CD4-positive, alpha-beta T cell (primary cell): ENCODE measurements around the gene OR1E1. TPM values are rescaled to one million over a fixed set of nuclear protein-coding genes. Genes with fewer than 3 reads are reported as not detected.

Experiments
- ATAC-seq: fragments of 200-7000 bp; cut with Tn5 transposase; one replicate; pipeline ENCODE4 v1.10.0; 2022; ENCODE audit warnings: mild to moderate bottlenecking; ENCODE audit not compliant: poor library complexity
- CTCF ChIA-PET: fragments of 350-600 bp; sonication (Branson Sonifier 250); formaldehyde crosslinking; loops from one replicate; lab custom pipeline; 2021; ENCODE audit warnings: antibody characterized with exemption, inconsistent platforms; lab: Charles Lee
- POLR2A ChIA-PET: fragments of 350-600 bp; sonication (Branson Sonifier 250); formaldehyde crosslinking; loops from one replicate; lab custom pipeline; 2021; ENCODE audit warnings: antibody characterized with exemption, inconsistent platforms; lab: Charles Lee
- DNase-seq, 14 experiments: peaks; one replicate each; pipeline ENCODE4 v3.0.0-alpha.2; 2013 to 2020; ENCODE audit warnings: mixed read lengths in 2 of 14
- H3K27ac ChIP-seq, 2 donors: one replicate each; pipeline versions ENCODE4 v1.5.1 to v1.7.0; 2013; ENCODE audit warnings: low read length in 2 of 2, low read depth in 1 of 2, mild to moderate bottlenecking in 1 of 2
- H3K27me3 ChIP-seq, 2 experiments: 1 replicate in 1 of 2; 2 replicates in 1 of 2; pipeline versions ENCODE4 v1.6.1 to v1.7.0; 2013; ENCODE audit warnings: low read length in 2 of 2, control low read depth in 1 of 2, mild to moderate bottlenecking in 1 of 2, moderate library complexity in 1 of 2; ENCODE audit not compliant: insufficient read depth in 2 of 2, control insufficient read depth in 1 of 2
- H3K36me3 ChIP-seq: one replicate; pipeline ENCODE4 v1.6.1; 2013; ENCODE audit warnings: low read length, control low read depth; ENCODE audit not compliant: insufficient read depth
- H3K4me1 ChIP-seq: one replicate; pipeline ENCODE4 v1.6.1; 2013; ENCODE audit warnings: low read length, control low read depth; ENCODE audit not compliant: insufficient read depth
- H3K4me3 ChIP-seq: one replicate; pipeline ENCODE4 v1.5.1; 2013; ENCODE audit warnings: mild to moderate bottlenecking, low read length, moderate library complexity
- H3K9me3 ChIP-seq, 2 experiments: 1 replicate in 1 of 2; 2 replicates in 1 of 2; pipeline versions ENCODE4 v1.6.1 to v1.7.0; 2013; ENCODE audit warnings: low read length in 2 of 2, mild to moderate bottlenecking in 2 of 2, control low read depth in 1 of 2, moderate library complexity in 1 of 2; ENCODE audit not compliant: control insufficient read depth in 1 of 2, insufficient read depth in 1 of 2
- H3K27ac Mint-ChIP-seq: one replicate; pipeline ENCODE4 v1.8.0; 2020; ENCODE audit warnings: mixed read lengths
- H3K27me3 Mint-ChIP-seq: one replicate; pipeline ENCODE4 v1.8.0; 2021; ENCODE audit warnings: mixed read lengths
- H3K36me3 Mint-ChIP-seq: one replicate; pipeline ENCODE4 v1.8.0; 2021; ENCODE audit warnings: low read depth, mixed read lengths
- H3K4me1 Mint-ChIP-seq: one replicate; pipeline ENCODE4 v1.8.0; 2021; ENCODE audit warnings: low read depth, mixed read lengths
- H3K4me3 Mint-ChIP-seq: one replicate; pipeline ENCODE4 v1.8.0; 2020; ENCODE audit warnings: mild to moderate bottlenecking, mixed read lengths
- H3K9me3 Mint-ChIP-seq: one replicate; pipeline ENCODE4 v1.8.0; 2020; ENCODE audit warnings: mixed read lengths
- CTCF ChIP-seq: fragments of 200-600 bp; IDR thresholded peaks from one replicate; pipeline ENCODE4 v1.8.0; 2022; ENCODE audit warnings: antibody characterized with exemption, mild to moderate bottlenecking
- intact Hi-C, 2 experiments: fragments of 100-400 bp; cut with DNase I in 1 of 2; cut with micrococcal nuclease in 1 of 2; formaldehyde crosslinking; loops; one replicate each; pipeline versions ENCODE4 v1.15.1 to v1.9.0; 2023 to 2025; cut with DNase I, micrococcal nuclease
- polyA plus RNA-seq, 2 donors: library from polyadenylated mRNA; unstranded; fragments of 120-200 nt; gene quantifications; one replicate each; pipeline ENCODE4 v1.2.1, GENCODE V29; 2013
- total RNA-seq, 174 experiments: library from RNA in 2 of 174; stranded (reverse) in 2 of 174; gene quantifications; one replicate each; pipeline ENCODE4 v1.2.3 and lab custom pipeline; 2021 to 2026

The OR1E1 gene
- total RNA-seq (not detected), total RNA-seq (lab: John Stamatoyannopoulos, UW) (0 to 0.05 (median 0) reads per million in 172 experiments)
- not detected for polyA plus RNA-seq (2013, experiment 1 of 2)
- polyA plus RNA-seq (2013, experiment 2 of 2), result not detected

- Histone ChIP-seq H3K9me3 (no peaks in the 10 kb centered on the region), H3K27ac (no peak within 1 kb of the TSS), H3K36me3 (no peaks in the 10 kb centered on the region), H3K27me3 (peaks cover 0 to 3% of the 10 kb centered on the region in 2 experiments), H3K4me1 (no peaks in the 10 kb centered on the region), H3K4me3 (no peak within 1 kb of the TSS)
- H3K9me3 Mint-ChIP-seq, result no peaks in the 10 kb centered on the region
- ATAC-seq (no peak), DNase-seq (no peak)
- H3K36me3 Mint-ChIP-seq, result no peaks in the 10 kb centered on the region
- TF ChIP-seq CTCF, result no peak
- intact Hi-C loops, result no loop called here
- peaks cover 21% of the 10 kb centered on the region for H3K27me3 Mint-ChIP-seq
- H3K4me1 Mint-ChIP-seq, result no peaks in the 10 kb centered on the region
- CTCF ChIA-PET, result no interaction called here
- POLR2A ChIA-PET, result no interaction called here
- H3K4me3 Mint-ChIP-seq, result no peak within 1 kb of the TSS
- H3K27ac Mint-ChIP-seq, result no peak within 1 kb of the TSS
Observed at GRCh38 chr17:3398310-3398709, at the start of gene OR1E1. Gene OR1E1, minus strand, starts transcription at chr17:3398410. Its CDS starts 0 bp downstream, at chr17:3398410.

GRCh38 chr17:3447625-3448024, 49.4 kb upstream of the OR1E1 start:
- Histone ChIP-seq H3K4me1 (no peaks in the 10 kb centered on the region), H3K27ac (no peak overlapping the region), H3K36me3 (no peaks in the 10 kb centered on the region), H3K27me3 (peaks cover 2 to 13% of the 10 kb centered on the region in 2 experiments), H3K4me3 (no peak overlapping the region), H3K9me3 (no peaks in the 10 kb centered on the region)
- ChIA-PET POLR2A (no interaction called here), CTCF (no interaction called here)
- DNase-seq (peak in 3 of 14 experiments; percentile 4 to 20 (median 14)), ATAC-seq (no peak)
- intact Hi-C loops, result no loop called here
- Mint-ChIP-seq H3K9me3 (no peaks in the 10 kb centered on the region), H3K27ac (no peak overlapping the region), H3K36me3 (no peaks in the 10 kb centered on the region), H3K27me3 (peaks cover 19% of the 10 kb centered on the region), H3K4me3 (no peak overlapping the region), H3K4me1 (no peaks in the 10 kb centered on the region)
- TF ChIP-seq CTCF, result no peak

- no peak overlapping the region for H3K4me3 Mint-ChIP-seq
- TF ChIP-seq CTCF, result no peak
- ChIA-PET CTCF (no interaction called here), POLR2A (no interaction called here)
- H3K27ac Mint-ChIP-seq, result no peak overlapping the region
- no peak for DNase-seq
- H3K9me3 ChIP-seq, result no peaks in the 10 kb centered on the region
- no peak overlapping the region for H3K27ac ChIP-seq
- H3K4me3 ChIP-seq, result no peak overlapping the region
- peaks cover 0 to 13% of the 10 kb centered on the region in 2 experiments for H3K27me3 ChIP-seq
- H3K27me3 Mint-ChIP-seq, result peaks cover 50% of the 10 kb centered on the region
- H3K4me1 ChIP-seq, result no peaks in the 10 kb centered on the region
- H3K9me3 Mint-ChIP-seq, result no peaks in the 10 kb centered on the region
- no peaks in the 10 kb centered on the region for H3K36me3 Mint-ChIP-seq
- no peaks in the 10 kb centered on the region for H3K36me3 ChIP-seq
- no peak for ATAC-seq
- no peaks in the 10 kb centered on the region for H3K4me1 Mint-ChIP-seq
- intact Hi-C loops, result no loop called here
Observed at GRCh38 chr17:3440451-3440850, 42.2 kb upstream of the OR1E1 start.
